HG03460 (cell line): ENCODE measurements around the gene EIF2B5.
A peak's percentile ranks its signal among the peaks of the same experiment; 100 is the strongest.

Experiments
- ATAC-seq: cut with Tn5 transposase; IDR thresholded peaks from one replicate; pipeline ENCODE4 v1.9.1; 2021; ENCODE audit not compliant: unreplicated experiment

The EIF2B5 gene

DNA sequence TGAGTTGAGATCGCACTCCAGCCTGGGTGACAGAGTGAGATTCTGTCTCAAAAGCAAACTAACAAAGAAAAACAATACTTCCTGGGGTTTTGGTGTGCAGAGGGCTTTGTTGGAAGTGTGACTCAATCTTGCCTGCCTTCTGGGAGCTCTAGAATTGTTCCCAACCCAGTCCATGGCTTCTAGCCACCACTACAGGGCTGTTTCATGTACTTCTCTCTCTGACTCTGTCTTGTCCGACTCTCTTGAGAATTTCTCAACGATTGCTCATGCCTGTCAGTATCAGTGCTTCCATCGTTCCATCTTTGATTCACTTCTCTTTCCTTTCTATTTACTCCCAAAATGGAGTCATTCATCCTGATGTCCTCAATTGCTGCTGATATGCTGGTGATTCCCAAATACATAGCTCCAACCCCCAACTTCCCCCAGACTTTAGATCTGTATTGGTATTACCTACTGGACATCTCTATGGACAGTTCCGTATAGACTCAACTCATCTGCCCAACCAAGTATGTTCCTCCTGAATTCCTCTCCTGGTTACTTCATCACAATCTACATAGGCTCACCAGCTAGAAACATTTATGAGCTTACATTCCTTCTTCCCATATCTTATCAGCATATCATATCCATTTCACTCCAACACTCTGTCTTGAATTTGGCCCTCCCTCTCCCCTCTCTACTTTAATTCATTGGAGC is 37.7 kb downstream of the EIF2B5 start:
- no peak for ATAC-seq

DNA sequence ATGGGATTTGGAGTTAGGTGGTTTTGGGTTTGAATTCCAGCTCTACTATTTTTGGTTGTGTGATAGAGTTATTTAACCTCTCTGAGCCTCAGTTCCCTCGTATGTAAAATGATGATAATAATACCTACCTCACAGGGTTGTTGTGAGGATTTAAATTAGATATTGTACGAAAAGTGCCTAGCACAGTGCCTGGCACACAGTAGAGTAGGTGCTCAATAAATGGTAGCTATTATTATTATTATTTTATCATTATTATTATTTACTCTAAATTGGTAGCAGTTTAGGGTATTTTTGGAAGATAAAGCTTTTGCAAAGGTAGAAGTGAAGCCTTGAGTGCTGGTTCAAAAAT is 38.2 kb downstream of the EIF2B5 start:
- ATAC-seq: no peak

DNA sequence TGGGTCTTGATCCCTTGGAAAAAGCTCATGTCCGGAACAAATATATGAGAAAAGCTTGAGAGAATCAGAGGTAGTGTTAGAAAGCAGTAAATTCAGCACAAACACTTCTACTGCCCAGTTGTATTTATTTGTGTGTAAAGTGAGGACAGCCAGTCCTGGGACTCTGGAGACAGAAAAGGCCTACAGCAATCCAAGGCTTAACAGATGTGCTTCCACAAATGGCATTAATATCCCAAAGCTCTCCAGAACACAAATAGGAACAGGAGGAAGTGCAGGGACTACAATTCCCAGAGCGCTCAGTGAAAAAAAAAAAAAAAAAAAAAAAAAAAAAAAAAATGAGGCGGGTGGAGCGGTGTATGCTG is 39.1 kb downstream of the EIF2B5 start:
- no peak for ATAC-seq

DNA sequence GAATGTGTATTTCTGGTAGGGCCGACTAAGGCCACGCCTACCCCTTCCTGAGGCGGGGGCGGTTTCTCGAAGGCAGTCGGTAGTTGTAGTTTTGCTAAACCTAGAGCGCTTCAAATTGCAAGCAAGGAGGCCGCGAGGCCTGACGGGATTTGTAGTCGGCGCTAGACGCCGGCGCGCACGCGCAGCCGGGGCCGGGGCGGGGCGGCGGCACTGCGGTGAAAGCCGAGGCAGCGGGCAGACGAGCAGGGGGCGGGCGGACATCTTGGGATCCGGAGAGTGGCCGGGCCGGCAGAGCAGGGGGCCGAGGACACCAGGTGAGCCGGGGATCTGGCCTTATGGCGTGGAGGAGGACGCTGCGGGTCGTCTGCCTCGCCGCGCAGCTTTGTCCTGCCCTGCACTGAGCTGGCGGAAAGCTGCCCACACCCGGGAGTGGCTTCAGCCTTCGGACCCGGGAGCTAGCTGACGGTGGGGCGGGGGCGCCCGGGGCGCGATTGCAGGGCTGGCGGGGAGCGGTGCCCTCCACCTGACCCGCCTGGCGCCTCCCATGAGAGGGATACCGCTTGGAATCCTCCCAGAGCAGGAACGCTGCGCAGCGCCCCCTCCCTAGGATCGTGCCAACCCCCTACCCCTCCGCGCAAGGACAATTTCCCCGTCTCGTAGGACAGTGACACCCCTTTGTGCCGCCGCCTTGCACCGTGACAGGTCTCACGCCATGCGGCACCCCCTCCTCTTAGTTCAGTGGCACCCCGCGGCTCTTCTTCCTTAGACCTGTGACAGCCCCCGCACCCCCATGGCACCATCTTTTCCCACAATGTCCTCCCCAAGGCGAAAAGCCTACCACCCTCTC is 39.7 kb downstream of the EIF2B5 start, which contains the start of gene AP2M1:
Gene AP2M1, plus strand, starts transcription at position 210 of the 847 bp plus-strand sequence. CDS start 2,139 bp downstream, outside the sequence.
- ATAC-seq: peak; percentile 95

DNA sequence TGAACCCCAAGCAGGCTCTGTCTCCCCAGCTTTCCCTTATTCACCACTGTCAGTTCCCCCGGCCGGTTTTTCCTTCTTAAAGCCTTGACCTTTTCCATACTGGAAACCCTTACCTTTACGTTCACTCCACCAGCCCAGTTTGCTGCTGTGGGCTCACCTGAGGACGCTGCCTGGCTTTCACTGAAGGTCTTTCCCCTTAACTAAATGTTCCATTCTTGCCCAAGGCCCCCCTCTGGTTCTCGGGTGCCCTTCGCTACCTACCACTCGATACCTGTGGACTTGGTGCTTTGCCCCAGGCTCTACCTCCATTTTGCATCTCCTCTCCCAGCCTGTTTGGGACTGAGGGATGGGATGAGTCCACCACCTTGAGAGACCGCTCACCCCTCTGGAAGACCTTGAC is 40.3 kb downstream of the EIF2B5 start:
- no peak for ATAC-seq

DNA sequence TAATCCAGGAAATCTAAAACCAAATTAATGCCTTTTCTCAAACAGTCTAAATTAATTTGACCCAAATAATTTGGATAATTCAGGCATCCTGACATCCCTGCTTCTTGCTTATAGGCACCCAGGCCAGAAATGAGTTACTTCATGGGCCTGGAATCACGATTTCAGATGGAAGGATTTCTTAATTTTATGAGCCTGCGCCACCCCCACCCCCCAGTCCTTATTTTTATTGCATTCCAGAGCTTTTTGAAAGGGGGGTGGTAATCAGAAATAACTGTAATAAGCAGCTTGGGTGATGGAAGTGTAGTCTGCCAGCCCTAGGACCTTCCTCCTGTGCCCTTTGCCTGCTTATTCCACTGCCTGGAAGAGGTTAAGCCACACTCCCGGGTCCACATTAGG is 40.8 kb downstream of the EIF2B5 start:
- no peak for ATAC-seq

DNA sequence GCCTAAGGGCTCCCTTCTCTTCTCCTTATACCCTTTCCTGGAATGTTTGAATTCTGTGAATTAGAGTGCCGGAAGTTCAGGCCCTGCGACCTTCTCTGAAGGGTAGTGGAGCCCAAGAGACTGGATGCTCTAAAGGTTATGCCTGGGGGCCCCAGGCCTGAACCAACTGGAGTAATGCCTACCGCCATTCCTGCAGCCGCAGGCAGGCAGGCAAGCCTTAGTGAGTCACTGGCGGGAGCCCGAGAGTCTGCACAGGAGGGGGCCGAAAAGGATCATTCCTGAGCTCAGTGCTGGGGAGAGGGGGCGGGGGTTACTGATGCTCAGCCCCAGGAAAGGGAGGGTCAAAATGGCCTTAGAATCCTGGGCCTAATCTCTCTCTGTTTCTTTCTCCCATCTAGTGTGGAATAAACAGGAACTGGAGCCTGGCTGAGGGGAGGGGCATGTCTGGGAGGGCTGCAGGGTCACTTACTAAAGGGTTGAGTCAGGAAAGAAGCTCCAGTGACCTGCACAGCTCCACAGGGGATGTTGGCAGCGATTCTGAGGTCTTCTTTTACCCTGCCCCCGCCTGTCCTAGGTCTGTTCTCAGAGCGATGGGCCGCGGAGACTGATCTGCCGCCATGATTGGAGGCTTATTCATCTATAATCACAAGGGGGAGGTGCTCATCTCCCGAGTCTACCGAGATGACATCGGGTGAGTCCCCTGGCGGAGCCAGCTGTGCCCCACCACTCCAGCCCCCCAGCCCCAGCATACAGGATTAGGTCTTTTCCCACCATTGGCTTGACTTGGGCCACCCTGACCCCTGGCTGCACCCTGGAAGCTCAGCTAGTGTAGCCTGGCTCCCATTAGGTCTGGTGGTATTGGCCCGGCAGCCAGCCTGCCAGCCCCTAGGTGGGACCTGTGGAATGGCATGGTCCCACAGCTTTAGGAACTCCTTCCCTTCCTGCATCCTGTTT is 41.5 kb downstream of the EIF2B5 start:
- ATAC-seq: no peak

DNA sequence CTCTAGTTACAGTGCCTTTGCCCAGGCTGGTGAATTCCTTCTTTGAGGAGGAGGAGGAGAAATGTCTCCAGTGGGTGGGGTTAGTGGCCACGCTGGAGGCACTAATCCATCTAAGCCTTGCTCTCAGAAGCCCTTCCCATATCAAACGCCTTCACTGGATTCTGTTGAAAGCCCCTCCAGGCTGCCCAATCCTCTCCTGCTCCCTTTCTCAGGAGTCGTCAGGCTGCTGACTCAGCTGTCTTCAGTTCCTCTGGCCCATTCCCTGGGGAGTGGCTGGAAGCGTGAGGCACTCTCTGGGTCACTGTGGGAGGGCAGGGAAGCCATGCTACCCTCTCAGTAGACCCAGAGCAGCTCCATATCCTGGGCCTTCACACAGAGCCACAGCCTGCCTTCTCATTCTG is 42.2 kb downstream of the EIF2B5 start:
- no peak for ATAC-seq

DNA sequence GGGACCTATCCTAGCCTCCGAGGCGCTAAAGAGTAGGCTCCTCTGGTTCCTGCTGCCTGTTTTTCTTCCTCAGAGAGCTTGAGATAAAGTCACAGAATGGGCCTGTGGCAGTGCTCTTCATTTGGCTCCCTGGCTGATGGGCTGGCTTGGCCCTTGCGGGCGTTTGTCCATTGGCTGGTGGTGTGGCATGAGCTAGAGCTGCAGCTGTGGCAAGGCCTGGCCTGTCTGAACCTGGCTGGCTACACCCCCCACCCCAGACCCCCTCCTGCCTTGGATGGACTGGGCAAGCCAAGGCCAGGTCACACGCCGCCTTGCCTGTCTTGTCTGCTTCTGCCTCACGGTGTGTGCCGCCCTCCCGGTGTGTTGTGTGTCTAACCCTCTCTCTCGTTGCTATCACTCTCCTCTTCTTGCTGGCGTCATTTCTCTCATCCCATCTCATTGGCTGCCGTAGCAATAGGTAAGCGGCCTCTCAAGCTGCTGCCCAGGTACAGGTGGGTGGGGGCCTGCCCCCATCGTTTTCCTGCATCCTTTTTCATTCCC is 42.7 kb downstream of the EIF2B5 start:
- no peak for ATAC-seq

DNA sequence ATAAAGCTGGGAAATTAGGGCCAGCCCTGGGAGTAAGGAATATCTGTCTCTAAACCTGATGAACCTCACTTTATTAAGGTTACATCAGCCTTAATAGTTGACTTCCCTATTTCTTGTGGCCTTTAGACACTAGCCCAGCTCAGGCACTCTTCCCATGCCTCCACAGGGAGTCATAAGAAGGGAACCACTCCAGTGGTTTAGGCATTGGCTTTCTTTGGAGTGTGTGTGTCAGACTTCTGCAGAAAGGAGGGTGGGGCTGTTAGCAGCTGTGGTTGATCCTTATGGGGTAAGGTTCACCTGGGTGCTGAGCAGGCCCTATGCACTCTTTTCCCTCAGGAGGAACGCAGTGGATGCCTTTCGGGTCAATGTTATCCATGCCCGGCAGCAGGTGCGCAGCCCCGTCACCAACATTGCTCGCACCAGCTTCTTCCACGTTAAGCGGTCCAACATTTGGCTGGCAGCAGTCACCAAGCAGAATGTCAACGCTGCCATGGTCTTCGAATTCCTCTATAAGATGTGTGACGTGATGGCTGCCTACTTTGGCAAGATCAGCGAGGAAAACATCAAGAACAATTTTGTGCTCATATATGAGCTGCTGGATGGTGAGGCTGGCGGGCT is 43.5 kb downstream of the EIF2B5 start:
- ATAC-seq: no peak

DNA sequence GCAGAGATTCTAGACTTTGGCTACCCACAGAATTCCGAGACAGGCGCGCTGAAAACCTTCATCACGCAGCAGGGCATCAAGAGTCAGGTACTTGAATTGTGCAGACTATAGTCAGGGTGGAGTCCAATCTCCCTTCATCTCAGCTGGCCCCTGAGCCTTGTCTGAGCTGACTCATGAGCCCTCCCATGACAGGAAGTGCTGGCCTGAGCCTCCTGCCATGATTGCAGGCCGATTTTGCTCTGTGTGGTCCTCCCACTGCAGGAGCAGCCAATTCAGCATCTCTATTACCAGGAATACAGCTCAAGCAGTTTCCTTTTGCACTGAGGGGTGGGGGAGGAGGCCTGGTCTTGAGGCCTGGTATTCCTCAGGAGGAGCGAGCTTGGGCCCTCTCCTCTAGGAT is 45.0 kb downstream of the EIF2B5 start:
- no peak for ATAC-seq

DNA sequence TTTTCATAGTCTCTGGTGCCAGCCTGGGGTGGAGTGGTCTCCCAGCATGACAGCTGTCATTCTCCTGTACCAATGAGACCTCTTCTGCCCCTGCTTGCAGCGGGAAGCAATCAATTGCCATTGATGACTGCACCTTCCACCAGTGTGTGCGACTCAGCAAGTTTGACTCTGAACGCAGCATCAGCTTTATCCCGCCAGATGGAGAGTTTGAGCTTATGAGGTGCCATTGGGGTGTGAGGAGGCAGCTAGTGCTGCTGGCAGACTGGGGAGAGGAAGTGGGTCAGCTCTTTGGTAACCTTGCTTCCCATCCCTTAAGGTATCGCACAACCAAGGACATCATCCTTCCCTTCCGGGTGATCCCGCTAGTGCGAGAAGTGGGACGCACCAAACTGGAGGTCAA is 46.4 kb downstream of the EIF2B5 start:
- ATAC-seq: no peak

DNA sequence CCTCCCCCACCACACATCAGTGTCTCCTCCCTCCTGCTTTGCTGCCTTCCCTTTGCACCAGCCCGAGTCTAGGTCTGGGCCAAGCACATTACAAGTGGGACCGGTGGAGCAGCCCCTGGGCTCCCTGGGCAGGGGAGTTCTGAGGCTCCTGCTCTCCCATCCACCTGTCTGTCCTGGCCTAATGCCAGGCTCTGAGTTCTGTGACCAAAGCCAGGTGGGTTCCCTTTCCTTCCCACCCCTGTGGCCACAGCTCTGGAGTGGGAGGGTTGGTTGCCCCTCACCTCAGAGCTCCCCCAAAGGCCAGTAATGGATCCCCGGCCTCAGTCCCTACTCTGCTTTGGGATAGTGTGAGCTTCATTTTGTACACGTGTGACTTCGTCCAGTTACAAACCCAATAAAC is 48.5 kb downstream of the EIF2B5 start:
- no peak for ATAC-seq

DNA sequence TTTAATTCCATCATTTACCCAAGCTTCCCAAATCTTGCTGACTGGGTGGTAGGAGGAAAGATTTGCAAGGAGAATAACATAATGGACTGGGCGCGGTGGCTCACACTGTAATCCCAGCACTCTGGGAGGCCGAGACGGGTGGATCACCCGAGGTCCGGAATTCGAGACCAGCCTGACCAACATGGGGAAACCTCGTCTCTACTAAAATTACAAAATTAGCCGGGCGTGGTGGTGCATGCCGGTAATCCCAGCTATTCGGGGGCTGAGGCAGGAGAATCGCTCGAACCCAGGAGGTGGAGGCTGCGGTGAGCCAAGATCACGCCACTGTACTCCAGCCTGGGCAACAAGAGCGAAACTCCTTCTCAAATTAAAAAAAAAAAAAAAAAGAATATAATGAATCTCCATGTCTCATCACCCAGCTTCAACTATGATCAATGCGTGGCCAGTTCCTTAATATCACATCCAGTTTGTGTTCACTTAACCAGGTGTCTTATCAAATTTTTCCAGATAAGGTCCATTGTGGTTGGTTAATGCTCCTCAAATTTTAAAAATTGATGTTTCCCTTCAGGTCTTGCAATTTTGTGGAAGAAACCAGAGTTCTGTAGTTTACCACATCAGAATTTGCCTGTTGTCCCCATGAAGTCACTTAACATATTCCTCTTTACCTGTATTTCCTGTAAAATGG is 49.5 kb downstream of the EIF2B5 start:
- no peak for ATAC-seq

DNA sequence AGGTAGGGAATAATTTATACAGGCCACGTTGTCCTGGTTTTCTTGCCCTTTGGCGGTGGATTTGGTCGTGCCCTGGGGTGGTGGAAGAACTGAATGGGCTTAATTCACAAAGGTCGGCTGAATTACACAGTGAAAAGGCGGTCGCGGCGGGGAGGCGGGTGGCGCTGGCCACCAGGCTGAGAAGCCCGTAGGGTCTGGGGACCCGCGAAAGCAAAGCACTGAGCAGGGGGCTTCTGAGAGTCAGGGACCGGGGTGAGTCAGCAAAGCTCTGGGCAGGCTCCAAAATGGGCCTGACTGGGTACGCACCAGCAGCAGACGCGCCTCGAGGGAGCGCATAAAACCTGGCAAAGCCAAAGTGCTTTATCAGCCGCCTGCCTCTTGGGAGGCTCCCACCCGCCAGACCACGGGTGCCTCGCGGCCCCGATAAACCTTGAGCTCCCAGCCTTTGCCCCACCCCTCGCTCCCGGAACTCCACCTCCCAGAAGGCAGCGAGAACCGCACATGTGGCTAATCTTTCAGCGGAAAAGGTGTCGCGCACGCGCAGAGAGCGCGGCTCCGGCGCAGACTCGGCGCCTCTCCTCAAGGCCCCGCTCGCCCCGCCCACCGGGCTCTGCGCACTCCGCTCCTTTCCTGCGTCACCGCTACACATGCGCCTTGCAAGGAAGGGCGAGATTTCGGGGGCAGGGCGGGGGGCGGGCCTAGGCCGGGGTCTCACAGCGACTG is 50.5 kb downstream of the EIF2B5 start:
- peak; percentile 89 for ATAC-seq

DNA sequence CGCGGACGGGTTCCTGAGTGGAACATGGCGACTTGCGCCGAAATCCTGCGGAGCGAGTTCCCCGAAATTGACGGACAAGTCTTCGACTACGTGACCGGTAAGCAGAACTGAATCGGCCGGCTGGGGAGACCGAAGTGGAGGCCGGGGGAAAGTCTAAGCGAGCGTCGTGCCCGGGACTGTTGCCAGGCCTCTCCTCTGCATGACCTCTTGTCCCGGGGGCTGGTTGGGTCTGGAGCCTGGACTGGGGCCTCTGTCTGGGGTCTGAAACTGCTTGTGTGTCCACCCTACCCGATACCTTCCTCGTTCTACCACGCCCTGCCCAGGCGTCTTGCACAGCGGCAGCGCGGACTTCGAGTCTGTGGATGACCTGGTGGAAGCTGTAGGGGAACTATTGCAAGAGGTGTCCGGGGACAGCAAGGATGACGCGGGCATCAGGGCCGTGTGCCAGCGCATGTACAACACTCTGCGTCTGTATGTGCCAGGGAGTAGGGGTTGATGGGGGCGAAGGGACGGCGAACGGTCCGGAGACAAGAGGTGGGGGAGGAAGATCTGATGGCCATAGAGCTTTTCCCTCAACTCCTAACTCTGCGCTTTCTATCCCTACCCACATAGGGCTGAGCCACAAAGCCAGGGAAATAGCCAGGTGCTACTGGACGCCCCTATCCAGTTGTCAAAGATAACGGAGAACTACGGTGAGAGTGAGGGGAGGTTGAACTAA is 51.2 kb downstream of the EIF2B5 start, which contains the start of gene ABCF3:
Gene ABCF3, plus strand, starts transcription at position 16 of the 718 bp plus-strand sequence. Its CDS starts 9 bp downstream, at position 25.
- ATAC-seq: peak; percentile 25

DNA sequence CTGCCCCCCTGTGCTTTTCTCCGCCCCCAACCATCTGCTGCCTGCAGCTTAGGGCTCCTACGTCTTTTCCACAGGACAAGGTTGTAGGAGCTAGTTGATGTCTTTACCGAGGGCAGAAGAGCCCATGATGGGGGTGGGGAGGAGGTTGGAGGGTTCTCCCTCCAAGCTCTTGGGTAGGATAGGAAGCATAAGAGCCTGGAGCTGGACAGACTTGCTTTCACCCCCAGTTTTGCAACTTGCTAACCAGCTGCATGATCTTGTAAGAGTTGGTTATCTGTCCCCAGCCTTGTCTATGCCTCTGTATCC is 51.7 kb downstream of the EIF2B5 start:
- ATAC-seq: no peak

DNA sequence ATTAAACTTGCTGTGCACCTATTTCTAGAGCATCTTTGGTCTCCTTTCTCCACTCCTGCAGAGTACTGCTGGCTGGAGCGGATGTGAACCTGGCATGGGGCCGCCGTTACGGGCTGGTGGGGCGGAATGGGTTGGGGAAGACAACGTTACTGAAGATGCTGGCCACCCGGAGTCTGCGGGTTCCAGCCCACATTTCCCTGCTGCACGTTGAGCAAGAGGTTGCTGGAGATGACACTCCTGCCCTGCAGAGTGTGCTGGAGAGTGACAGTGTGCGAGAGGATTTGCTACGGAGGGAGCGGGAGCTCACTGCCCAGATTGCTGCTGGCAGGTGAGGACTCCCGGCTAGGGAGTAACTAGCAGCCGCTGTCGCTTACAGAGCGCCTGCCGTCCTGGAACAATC is 52.9 kb downstream of the EIF2B5 start:
- ATAC-seq: no peak

DNA sequence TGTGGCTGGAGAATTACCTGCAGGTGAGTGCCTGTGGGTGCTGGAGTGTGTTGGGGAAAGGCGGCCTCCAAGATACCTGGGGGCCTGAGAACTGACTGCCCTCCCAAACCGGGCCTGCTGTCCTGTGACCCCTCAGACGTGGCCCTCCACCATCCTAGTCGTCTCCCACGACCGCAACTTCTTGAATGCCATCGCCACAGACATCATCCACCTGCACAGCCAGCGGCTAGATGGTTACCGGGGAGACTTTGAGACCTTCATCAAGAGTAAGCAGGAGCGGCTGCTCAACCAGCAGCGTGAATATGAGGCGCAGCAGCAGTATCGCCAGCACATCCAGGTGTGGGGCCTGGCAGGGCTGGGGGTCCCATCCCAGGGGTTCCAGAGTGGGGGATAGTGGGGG is 54.3 kb downstream of the EIF2B5 start:
- no peak for ATAC-seq
